ENCODE measurements around the gene ADGRB3. TPM values are rescaled to one million over a fixed set of nuclear protein-coding genes. Genes with fewer than 3 reads are reported as not detected.

The ADGRB3 gene
- total RNA-seq (2022; extraction: Qiagen RNA extraction): not detected in 5 replicates

GRCh38 chr6:68634726-68635411 lies at the start of gene ADGRB3:
TSS of gene ADGRB3 (plus strand) at chr6:68635282. CDS start at chr6:68638676, 3,394 bp downstream.

